ENCODE measurements around the gene PGAP3. TPM values are rescaled to one million over a fixed set of nuclear protein-coding genes. Genes with fewer than 3 reads are reported as not detected.
A peak's percentile ranks its signal among the peaks of the same experiment; 100 is the strongest.

PGAP3 gene
- total RNA-seq, 1 donor from 2014 or later = 12.2 TPM

- no peaks in the 10 kb centered on the region for H3K9me3 Mint-ChIP-seq (ENCODE audit: unreplicated experiment)
- no peaks in the 10 kb centered on the region for H3K9me3 ChIP-seq (ENCODE audit: insufficient read depth, low read depth, low read length)
- H3K4me3 ChIP-seq (ENCODE audit: insufficient read depth, low read depth, low read length) = no peak within 1 kb of the TSS
- TF ChIP-seq EZH2 (IDR thresholded peaks at IDR 0.05; ENCODE audit: insufficient read depth, low read length) (no peak), CTCF (IDR thresholded peaks at IDR 0.05; ENCODE audit: insufficient read depth, low read depth, low read length) (no peak)
- no peaks in the 10 kb centered on the region for H3K36me3 Mint-ChIP-seq (ENCODE audit: low read depth, unreplicated experiment)
- no peaks in the 10 kb centered on the region for H3K36me3 ChIP-seq (ENCODE audit: insufficient read depth, low read length)
- H3K4me2 ChIP-seq (ENCODE audit: low read length) = peak within 1 kb of the TSS; percentile 77
- no peaks in the 10 kb centered on the region for H3K79me2 ChIP-seq (ENCODE audit: insufficient read depth, low read length)
- no peak within 1 kb of the TSS for H3K27ac ChIP-seq (ENCODE audit: low read depth, low read length)
- H3K4me1 Mint-ChIP-seq (ENCODE audit: low read depth, unreplicated experiment) = peaks cover 2% of the 10 kb centered on the region
- no peaks in the 10 kb centered on the region for H4K20me1 ChIP-seq (ENCODE audit: insufficient read depth, low read length)
- H3K9ac ChIP-seq (ENCODE audit: low read length) = no peak within 1 kb of the TSS
- no peak within 1 kb of the TSS for H3K27ac Mint-ChIP-seq (ENCODE audit: unreplicated experiment)
- H2AFZ ChIP-seq (ENCODE audit: low read depth, low read length) = peak within 1 kb of the TSS; percentile 41
- FAIRE-seq (no peak), DNase-seq (ENCODE audit: low read depth) (no peak)
- peak within 1 kb of the TSS; percentile 77 for H3K4me3 Mint-ChIP-seq (ENCODE audit: unreplicated experiment)
- peaks cover 8% of the 10 kb centered on the region for H3K4me1 ChIP-seq (ENCODE audit: insufficient read depth, low read length)
- H3K27me3 Mint-ChIP-seq (ENCODE audit: low read depth, unreplicated experiment) = peaks cover 70% of the 10 kb centered on the region
- peaks cover 54% of the 10 kb centered on the region for H3K27me3 ChIP-seq (ENCODE audit: insufficient read depth, low read length)
Measured at GRCh38 chr17:39626171-39627046, 61.4 kb downstream of the PGAP3 start, which contains the start of gene PPP1R1B. TSS of gene PPP1R1B (plus strand) at chr17:39626952. CDS start at chr17:39627393, 441 bp downstream.

GRCh38 chr17:39625198-39625785 lies 62.6 kb downstream of the PGAP3 start:
- peaks cover 74% of the 10 kb centered on the region for H3K27me3 Mint-ChIP-seq (ENCODE audit: low read depth, unreplicated experiment)

More at GRCh38 chr17:39625198-39625785, 62.6 kb downstream of the PGAP3 start:
- H3K4me2 ChIP-seq (ENCODE audit: low read length) = no peak overlapping the region
- peaks cover 8% of the 10 kb centered on the region for H3K4me1 ChIP-seq (ENCODE audit: insufficient read depth, low read length)
- no peaks in the 10 kb centered on the region for H3K36me3 Mint-ChIP-seq (ENCODE audit: low read depth, unreplicated experiment)
- no peaks in the 10 kb centered on the region for H3K4me1 Mint-ChIP-seq (ENCODE audit: low read depth, unreplicated experiment)
- no peak for DNase-seq (ENCODE audit: low read depth)
- no peak overlapping the region for H3K9ac ChIP-seq (ENCODE audit: low read length)
- H3K27ac Mint-ChIP-seq (ENCODE audit: unreplicated experiment) = no peak overlapping the region
- no peaks in the 10 kb centered on the region for H3K36me3 ChIP-seq (ENCODE audit: insufficient read depth, low read length)
- H3K9me3 ChIP-seq (ENCODE audit: insufficient read depth, low read depth, low read length) = no peaks in the 10 kb centered on the region
- no peaks in the 10 kb centered on the region for H3K9me3 Mint-ChIP-seq (ENCODE audit: unreplicated experiment)
- no peak overlapping the region for H3K4me3 Mint-ChIP-seq (ENCODE audit: unreplicated experiment)
- no peak overlapping the region for H3K27ac ChIP-seq (ENCODE audit: low read depth, low read length)
- H4K20me1 ChIP-seq (ENCODE audit: insufficient read depth, low read length) = no peaks in the 10 kb centered on the region
- FAIRE-seq = no peak
- no peak overlapping the region for H2AFZ ChIP-seq (ENCODE audit: low read depth, low read length)
- TF ChIP-seq CTCF (IDR thresholded peaks at IDR 0.05; ENCODE audit: insufficient read depth, low read depth, low read length) (no peak), EZH2 (IDR thresholded peaks at IDR 0.05; ENCODE audit: insufficient read depth, low read length) (peak; percentile 42)
- no peaks in the 10 kb centered on the region for H3K79me2 ChIP-seq (ENCODE audit: insufficient read depth, low read length)
- H3K4me3 ChIP-seq (ENCODE audit: insufficient read depth, low read depth, low read length) = no peak overlapping the region
- H3K27me3 ChIP-seq (ENCODE audit: insufficient read depth, low read length) = peaks cover 52% of the 10 kb centered on the region
